ENCODE data around the gene VN1R5.

DNA sequence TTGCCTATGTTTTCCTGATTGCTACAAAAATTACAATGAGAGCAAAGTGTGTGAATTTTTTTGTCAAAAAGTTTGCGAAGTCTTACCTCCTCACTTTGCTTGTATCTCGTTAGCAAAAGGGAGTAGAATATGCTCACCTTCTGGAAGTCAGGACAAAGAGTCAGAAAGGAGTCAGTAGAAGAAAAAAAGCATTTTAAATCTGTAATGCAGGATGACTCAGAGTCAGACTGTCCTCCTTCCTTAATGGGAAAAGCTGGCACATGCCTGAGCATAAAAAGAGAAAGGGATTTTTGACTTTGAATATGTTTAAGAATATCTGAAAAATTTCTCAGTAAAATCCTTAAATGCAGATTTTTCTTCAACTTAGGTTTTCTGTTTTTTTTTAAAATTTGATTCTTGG, 14.2 kb upstream of the VN1R5 start:
- TF ChIP-seq, protein P1, sequence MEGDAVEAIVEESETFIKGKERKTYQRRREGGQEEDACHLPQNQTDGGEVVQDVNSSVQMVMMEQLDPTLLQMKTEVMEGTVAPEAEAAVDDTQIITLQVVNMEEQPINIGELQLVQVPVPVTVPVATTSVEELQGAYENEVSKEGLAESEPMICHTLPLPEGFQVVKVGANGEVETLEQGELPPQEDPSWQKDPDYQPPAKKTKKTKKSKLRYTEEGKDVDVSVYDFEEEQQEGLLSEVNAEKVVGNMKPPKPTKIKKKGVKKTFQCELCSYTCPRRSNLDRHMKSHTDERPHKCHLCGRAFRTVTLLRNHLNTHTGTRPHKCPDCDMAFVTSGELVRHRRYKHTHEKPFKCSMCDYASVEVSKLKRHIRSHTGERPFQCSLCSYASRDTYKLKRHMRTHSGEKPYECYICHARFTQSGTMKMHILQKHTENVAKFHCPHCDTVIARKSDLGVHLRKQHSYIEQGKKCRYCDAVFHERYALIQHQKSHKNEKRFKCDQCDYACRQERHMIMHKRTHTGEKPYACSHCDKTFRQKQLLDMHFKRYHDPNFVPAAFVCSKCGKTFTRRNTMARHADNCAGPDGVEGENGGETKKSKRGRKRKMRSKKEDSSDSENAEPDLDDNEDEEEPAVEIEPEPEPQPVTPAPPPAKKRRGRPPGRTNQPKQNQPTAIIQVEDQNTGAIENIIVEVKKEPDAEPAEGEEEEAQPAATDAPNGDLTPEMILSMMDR (conservative IDR thresholded peaks at IDR 0.05; ENCODE audit: low read length): no peak
- TF ChIP-seq EZH2phosphoT487 (IDR thresholded peaks at IDR 0.05; ENCODE audit: borderline replicate concordance, low read depth, low read length): no peak
